HG03457 (cell line): ENCODE measurements around the gene LYSMD3.

Experiments
- ATAC-seq: cut with Tn5 transposase; IDR thresholded peaks from one replicate; pipeline ENCODE4 v1.9.1; 2021; ENCODE audit warnings: moderate number of reproducible peaks; ENCODE audit not compliant: unreplicated experiment

LYSMD3 gene

DNA sequence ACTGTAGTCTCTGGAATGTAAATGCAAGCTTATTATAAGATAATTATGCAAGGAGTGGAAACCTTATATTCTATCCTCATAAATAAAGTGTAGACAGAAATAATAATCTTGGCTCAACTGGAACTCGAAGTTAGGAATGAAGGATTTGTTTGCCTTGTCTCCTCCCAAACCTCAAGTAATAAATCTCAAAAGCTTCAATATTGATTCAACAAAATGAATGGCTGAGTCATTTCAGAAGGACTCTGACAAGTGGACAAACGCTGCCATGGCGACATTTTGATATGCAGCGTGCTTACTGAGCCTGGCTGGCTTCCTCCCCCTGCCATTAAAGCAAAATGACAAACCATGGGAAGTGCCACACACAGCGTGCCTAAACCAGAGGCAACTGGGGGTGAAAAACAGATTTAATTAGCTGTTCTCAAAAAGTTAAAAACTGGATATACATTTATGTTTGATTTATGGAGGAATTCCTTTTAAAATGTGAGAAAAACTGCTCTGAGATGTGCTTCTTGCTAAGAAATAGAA is 18.7 kb upstream of the LYSMD3 start:
- no peak for ATAC-seq

DNA sequence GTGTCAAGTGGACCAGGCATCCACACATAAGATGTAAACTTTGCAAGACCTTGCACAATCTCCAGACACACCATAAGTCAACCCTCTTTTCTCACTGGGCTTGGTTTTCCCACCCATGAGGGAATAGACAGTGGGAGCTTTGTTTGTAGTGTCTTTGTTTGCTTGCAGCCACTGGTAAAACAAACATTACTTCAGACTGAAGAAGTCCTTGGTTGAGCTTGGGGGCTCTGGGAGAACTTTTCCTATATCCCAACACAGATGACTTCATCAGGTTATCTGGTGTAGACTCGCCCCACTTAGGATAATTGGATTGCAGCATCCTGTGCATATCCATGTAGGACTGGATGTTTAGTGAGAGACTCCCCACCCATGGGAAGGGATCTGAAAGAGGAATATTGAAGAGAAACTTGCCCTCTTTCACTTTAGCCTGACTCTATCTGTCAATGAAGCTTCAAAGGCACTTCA is 17.7 kb upstream of the LYSMD3 start:
- no peak for ATAC-seq

DNA sequence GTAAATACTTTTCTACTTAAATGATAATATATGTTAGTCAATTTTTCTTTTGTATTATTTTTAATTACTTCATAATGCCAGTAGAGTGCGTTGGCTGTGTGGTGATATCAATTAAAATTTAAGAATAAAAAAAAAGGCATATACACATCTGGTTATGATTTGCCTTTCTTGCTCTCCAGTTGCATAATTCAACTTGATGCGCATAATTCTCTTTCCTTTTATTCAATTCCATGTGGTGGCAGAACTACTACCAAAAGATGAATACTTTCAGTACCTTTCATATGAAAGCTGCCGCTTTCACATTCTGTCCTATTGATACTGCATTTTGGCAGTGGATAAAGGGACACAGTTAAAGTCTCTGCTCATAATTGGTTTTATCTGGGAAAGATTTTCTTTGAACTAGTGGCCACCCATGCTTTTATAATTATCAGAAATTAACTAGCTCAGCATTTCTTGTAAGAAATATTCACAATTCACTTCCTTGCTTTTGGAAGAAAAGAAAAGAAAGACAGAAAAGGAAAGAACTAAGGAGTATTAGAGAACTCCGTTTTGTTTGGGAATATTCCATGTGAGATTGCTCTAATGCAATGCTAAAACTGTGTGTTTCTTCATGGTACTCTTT is 16.9 kb upstream of the LYSMD3 start:
- no peak for ATAC-seq

DNA sequence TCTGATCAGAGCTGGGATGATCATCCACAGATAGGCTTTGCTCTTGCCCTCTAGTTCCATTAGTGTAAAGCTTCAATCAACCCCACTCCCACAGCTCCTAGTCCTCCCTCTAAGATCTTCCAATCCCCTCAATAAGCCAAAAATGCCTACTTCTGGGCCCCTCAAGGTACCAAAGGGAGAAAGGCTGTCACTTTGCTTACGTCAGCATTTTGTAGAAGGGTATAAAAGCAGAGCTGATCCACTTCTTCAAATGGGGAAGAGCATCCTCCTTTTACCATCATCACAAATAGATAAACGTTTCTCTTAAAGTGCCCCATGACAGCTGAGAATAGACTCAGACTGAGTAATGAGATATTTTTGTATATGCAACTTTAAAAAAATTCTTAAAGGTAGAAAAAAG is 16.1 kb upstream of the LYSMD3 start:
- no peak for ATAC-seq

DNA sequence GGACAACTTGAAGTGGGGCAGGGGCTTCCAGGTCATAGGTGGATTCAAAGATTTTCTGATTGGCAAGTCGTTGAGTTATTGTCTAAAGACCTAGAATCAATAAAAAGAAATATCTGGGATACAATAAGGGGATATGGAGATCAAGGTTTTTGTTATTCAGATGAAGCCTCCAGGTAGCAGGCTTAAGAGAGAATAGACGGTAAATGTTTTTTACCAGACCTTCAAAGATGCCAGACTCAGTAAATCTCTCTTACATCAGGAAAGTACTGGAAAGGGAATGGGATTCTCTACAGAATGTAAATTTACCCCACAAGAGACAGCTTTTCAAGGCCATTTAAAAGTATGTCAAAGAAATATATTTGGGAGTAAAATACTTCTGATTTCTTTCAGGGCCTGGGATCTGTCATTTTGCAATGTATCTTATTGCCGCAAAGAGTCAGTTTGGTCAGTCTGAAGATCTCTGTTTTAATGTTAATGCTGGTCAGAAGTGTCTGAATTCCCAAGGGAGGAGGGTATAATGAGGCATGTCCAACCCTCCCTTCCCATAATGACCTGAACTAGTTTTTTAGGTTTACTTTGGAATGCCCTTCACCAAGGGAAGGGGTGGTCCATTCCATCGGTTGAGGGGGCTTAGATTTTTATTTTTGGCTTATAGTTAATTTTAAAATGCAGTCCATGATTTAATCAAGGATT is 13.6 kb upstream of the LYSMD3 start:
- no peak for ATAC-seq

DNA sequence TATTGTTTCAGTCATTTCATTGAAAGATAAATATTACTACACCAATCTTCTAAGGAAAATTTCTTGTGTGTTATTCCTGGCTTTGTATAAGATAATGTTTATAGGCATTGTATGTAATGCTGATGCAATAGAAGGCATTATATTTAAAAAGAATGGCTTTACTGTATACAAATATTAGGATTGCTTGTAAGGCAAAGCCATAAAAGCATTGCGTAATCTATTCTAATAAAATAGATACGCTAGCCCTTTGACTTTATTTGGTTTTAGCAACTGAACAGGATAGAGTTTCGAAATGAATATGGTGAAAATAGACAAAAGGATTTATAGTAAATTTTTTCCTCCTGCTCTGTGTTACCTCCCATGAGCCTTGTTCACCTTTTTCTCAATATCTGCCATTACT is 5.5 kb upstream of the LYSMD3 start:
- no peak for ATAC-seq

DNA sequence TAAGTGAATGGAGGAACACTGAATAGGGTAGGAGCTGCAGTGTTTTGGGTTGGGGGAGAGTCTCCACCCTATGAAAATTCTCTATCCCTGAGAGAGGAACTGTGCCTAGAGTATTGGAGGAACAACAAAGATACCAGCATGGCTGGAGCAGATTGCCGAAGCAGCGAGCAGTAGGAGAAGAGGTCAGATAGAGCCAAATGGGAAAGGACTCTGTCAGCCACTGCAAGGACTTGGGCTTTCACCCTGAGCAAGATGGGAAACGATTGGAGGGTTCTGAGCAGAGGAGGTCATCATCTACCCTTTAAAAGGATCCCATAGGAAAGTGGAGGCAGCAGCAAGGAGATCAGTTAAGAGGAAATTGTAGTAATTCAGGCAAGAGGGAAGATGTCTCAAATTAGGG is 4.4 kb upstream of the LYSMD3 start:
- no peak for ATAC-seq

DNA sequence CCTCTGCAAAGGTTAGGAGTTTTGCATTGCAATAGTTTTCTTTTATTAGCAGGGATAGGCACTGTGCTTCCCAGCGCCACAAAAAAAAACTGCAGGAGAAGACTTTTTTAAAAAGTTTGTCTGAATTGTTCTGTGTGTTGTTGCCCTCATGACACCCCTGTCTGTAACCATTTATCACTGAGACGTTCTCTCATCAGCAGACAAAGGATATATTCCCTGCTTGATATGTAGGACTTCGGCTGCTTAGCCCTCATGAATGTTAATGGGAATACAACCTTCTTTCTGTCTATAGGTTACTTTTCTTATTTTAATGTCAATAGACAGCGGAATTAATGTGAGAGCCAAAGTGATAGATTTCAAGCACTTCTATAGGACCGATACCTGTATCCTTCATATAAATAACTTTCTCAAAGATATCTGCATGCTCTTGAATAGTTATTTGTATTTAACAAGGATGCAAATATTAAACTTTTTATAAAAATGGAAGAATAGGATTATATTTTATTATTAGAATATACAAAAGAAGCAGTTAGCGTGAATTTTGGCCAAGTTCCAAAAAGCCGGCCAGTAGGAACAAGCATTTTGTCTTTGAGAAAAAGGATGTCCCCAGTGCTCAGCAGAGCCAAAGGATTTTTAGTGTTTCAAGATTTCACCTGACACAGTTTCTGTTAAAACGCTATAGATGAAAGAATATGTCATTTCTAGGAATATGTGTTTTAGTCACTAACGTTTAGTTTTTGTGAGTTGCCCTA is 1.5 kb upstream of the LYSMD3 start:
- no peak for ATAC-seq

DNA sequence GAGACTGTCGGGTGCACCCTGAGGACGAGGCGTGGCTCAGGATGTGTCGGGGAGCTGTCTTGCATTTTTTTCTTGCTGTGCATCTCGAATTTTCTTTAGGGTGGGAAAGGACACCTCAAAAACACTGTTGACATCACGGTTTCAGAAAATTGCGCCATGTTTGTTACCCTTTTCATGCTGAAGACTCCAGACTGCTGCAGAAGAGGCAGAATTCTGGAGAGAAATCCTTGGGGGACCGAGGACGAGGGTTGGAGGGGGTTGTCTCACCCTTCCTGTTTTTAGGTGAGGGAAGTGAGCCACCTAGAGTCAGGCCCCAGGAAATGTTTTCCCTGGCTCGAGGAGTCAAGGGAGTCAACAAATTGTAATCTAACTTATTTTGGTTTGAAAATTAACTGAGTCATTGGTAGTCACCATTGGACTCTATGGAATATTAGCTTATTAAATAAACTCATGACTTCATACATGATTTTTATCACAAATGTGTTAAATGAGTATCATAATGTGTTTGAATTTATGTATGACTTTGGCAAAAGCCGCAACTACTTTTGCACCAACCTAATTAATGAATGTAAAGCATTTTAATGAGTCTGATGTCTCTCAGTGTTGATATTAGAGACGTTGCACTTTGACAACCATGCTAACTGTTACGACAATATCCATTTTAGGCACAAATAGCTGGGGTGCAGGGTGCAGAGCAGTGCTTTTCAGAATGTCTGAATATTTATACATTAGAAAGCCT is 724 bp upstream of the LYSMD3 start:
- peak; percentile 47 for ATAC-seq

DNA sequence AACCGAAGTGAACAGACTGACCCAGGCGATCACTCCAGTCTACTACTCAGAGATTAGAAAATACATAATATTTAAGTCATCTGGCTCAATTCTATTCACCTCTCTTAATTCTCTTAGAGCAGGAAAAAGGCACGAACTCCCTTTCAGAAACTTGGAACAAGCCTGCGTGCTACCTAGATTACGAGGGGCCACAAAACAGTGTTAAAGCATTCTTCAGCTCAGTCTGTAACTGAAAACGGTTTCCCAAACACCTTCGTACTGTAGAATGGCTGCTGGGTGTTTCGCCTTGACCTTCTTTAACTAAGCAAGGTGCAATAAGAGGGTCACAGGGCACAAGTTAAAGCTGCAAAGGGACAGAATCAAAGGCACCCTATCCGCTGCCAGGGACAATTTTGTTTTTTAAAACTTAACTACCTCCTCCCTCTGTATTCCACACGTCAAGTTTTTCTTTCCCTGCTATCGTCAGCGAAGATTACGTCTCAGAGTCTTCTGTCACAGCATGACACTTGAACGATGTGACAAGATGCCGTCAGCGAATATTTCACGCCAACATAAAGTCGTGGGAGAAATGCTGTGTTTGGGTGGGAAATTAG is 687 bp downstream of the LYSMD3 start:
- peak; percentile 1 for ATAC-seq

DNA sequence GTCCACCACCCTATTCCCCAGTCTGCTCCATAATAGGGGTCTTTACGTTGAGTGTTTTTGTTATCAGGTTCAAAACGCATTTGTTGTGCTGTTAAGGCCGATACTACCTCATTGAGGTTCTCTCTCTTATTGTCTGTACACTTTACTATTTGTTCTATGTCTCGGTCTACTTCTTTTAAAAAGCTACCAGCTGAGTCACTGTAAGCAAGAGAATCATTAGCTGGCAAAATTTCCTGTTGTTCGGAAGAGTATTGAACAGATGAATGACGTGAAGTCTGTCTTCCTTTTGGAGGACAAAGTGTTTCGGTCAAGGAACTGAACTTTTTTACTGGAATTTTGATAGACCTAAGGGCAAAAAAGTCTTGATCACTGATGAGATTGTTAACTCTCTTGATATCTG is 10.3 kb downstream of the LYSMD3 start:
- no peak for ATAC-seq

DNA sequence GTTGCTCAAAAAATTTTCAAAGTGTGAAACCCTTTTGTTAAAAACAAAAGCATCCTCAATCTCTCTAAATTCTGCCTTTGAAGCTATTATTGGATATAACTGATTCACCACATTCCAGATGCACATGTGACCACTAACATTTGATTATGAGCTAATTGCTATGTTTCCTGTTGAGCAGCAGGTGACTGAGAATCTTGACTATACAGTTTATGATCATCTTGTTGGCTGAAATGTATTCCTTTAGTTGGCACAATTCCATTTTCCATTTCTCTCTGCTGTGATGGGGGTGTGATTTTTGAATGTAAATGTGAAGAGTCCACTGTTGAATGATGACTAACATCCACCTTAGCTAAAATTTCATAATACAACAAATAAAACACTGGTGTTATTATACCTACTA is 10.7 kb downstream of the LYSMD3 start:
- no peak for ATAC-seq

DNA sequence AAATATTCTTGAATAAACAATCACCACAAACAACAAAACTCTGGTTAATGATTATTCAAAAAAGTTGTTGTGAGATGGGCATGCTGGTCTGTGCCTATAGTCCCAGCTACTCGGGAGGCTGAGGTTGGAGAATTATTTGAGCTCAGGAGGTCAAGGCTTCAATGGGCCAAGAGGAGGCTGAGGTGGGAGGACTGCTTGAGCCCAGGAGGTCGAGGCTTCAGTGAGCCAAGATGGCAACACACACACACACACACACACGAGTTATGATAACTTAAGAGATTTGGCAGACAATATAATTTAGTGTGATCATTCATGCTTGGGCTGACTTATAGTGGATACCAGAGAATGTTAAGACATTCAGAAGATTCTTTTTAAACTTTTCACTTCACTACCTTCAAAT is 14.9 kb downstream of the LYSMD3 start:
- ATAC-seq = no peak

DNA sequence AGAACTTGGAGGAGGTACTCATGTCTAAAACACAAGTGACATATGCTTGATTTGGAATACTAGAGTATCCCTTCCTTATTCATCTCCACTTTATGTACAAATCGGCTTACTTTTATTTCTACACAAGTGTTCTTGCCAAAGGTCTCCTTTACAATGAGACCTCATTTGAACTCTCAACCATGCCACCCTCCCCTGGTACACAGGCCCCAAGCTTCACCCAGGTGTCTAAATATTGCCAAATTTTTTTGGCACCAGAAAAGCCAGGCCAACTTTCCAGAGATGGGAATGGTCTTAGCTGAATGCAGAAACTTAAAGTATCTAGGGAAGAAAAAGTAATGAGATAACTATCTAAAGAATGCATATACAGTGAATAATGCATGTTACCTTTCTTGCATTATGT is 18.9 kb downstream of the LYSMD3 start:
- no peak for ATAC-seq

DNA sequence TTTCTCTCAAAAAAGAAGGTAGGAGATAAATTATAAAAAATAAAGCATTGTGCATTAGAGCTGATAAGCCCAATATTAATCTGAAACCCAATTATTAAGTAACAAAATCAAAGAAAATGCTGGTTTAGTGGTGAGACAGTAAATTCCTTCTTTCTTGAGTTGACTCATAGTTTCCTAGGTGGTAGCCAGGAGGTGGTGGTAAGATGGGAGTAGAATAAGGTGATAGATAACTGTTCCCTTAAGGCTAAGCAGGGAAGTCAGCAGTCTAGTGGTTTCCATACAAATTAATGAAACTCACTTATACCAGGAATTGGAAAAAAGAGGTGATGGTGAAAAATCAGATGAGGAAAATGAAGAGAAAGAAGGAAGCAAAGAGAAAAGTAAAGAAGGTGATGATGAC is 23.2 kb downstream of the LYSMD3 start:
- no peak for ATAC-seq

DNA sequence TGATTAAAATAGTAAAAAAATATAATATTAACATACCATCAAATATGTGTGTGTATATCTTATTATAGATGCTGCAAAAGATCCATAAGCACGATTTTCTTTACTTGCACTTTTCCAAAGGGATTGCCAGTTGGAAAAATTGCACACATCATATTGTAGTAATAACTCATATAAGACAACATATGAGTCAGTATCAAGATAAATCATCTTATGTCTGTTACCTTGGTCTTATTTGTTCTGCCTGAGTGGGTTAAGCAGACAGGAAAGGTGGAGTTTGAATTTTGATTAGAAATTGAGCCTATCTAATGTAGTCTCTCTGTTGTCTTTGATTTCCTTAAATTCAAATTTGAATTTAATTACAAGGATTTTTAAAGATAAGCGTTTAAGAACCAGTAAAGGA is 24.6 kb downstream of the LYSMD3 start:
- ATAC-seq = no peak

DNA sequence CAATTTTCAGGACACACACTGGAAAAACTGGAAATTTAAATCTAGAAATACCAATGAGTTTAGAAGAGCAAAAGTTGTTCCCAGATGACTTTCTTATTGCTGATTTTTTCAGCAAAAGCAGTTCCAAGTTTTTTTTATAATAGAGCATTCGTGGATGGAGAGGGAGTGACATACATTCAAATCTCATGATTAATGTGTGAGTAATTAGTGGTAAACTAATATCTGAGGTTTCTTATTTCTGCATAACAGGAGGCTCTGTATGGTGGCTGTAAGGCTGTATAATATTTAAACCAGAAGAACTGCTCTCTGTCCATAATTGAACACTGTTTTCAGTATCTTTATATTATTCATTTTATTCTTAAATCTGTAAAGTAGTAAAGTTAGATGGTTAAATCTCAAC is 25.8 kb downstream of the LYSMD3 start:
- ATAC-seq = no peak

DNA sequence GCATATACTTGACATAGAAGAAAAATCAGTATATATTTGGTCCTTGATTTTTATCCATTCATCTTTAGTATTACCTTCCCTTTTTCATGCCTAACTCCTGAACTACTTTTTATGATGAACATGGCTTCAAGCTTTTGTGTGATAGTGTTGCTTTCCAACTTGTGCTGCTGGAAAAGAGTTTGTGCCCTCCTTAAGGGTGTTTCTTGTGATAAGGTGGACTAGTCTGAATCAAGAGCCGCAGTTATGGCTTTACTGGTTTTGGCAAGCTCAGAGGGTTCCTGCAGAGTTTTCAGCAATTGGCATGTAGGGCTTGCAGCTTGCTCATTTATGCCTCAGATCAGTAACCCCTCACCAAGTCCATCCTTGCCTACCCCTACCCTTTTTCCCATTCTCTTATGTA is 34.2 kb downstream of the LYSMD3 start:
- ATAC-seq = no peak

DNA sequence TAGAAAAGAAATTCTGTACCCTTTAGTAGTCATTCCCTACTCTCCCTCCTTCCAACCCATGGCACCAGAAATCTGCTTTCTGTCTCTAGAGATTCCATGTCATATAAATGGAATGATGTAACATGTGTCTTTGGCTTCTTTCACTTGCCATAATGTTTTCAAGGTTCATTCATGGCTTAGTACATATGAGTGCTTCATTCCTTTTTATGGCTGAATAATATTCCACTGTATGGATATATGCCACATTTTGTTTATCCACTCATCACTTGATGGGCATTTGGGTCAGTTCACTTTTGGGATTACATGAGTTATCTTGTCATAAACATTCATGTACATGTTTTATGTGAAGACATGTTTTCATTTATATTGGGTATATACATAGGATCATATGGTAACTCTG is 35.3 kb downstream of the LYSMD3 start:
- no peak for ATAC-seq

DNA sequence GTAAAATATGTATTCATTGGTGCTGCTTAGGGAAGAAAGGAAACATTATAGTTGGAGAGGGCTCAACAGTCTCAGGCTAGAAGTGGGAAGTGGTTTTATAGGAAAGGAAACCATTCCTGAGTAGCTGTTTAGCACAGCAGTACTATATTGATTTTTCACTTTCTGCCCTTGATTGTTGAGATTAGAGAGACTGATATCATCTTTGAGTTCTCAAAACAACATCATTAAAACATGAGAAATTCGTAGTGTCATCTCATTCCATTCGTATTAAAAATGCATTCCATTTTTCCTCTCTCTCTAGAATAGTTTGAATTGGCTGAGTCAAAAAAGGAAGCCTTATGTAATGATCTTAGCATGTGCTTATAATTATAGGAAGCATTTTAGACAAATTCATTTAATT is 40.6 kb downstream of the LYSMD3 start:
- ATAC-seq = no peak

DNA sequence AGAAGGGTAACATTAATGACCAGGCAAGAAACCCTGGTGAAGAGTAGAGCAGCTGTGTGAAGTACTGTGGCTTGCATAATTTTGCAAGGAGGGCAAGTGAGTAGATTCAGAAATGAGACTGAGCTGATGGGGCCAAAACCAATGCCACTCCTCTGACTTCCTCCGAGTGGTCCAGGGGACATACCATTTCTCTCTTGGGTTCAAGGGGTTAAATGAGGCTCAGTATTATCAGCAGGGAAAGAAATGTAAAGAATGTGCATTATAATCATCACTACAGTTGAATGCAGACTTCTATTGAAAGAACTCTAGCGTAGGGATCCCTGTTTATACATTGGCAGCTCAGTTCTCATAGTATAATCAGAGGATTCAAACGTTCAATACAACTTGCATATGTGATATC is 44.8 kb downstream of the LYSMD3 start:
- no peak for ATAC-seq
